Measurements from ENCODE around the gene C20orf173.
A peak's percentile ranks its signal among the peaks of the same experiment; 100 is the strongest.
"Not testable (repeated sequence)": the region's sequence is repeated elsewhere in the genome, so short reads cannot be mapped to it uniquely, and the experiment has no call there.

The C20orf173 gene

DNA sequence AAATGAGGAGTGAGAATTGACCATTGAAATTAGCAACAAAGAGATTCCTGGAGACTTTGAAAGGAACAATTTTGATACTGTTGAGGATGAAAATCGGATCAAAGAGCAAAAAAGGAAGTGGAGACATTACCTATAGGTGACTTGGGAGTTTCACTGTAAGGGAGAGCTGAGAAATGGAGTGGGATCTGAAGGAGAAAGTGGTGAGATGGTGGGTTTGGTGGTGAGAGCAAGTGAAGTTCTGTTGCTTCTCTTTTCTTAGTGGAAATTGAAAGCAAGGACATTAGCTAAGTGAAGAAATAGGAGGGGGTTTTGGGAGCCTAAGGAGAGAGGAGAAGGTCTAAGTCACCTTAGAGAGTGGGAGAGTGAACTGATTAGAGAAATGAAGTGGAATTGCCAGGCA, 16.7 kb upstream of the C20orf173 start:
- DNase-seq (ENCODE audit: low spot score), result no peak

DNA sequence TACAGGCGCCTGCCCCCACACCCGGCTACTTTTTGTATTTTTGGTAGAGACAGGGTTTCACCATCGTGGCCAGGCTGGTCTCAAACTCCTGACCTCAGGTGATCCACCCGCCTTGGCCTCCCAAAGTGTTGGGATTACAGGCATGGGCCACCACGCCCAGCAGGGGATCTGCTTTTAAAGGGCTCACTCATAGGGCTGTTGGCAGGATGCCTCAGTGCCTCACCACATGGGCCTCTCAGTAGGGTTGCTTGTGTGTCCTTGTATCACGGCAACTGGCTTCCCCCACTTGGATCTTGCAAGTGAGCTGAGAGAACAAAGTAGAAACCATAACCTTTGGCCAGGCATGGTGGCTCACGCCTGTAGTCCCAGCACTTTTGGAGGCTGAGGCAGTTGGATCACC, 15.5 kb upstream of the C20orf173 start:
- DNase-seq (ENCODE audit: low spot score), result not testable (repeated sequence)

DNA sequence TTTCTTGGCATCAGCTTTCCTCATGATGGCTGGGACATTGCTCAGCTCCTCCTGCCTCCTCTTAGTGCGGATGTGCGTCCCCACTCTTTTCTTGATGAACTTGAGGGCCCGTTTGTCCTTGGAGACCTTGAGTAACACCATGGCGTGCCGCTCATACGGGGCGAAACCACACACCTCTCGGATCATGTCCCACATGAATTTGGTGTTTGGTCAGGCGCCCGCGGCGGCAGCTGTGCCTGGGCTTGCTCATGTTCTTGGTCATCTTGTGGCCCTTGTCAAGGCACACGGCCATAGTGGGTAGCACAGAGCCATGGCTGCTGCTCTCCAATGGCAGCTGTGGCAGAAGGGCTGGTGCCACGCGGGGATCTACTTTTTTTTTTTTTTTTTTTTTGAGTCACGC, 15.0 kb upstream of the C20orf173 start:
- DNase-seq (ENCODE audit: low spot score), result no peak

DNA sequence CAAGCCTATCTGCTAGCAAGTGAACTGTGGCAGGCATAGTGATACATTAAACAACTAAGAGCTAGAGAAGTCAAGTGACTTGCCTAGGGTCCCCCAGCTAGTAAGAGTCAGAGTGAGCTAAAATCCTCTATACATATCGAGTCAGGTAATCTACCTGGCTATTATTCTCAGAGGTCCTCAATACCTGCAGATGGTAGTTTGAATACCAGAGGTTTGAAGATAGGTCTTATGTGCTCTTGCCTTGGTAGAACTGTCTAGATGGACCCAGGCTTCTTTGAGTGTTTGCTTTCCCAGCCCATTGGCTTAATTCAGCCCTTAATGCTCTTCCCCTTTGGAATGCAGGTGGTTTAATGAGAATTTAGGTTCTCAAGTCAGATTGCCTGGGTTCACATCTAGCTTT, 13.5 kb upstream of the C20orf173 start:
- no peak for DNase-seq (ENCODE audit: low spot score)

DNA sequence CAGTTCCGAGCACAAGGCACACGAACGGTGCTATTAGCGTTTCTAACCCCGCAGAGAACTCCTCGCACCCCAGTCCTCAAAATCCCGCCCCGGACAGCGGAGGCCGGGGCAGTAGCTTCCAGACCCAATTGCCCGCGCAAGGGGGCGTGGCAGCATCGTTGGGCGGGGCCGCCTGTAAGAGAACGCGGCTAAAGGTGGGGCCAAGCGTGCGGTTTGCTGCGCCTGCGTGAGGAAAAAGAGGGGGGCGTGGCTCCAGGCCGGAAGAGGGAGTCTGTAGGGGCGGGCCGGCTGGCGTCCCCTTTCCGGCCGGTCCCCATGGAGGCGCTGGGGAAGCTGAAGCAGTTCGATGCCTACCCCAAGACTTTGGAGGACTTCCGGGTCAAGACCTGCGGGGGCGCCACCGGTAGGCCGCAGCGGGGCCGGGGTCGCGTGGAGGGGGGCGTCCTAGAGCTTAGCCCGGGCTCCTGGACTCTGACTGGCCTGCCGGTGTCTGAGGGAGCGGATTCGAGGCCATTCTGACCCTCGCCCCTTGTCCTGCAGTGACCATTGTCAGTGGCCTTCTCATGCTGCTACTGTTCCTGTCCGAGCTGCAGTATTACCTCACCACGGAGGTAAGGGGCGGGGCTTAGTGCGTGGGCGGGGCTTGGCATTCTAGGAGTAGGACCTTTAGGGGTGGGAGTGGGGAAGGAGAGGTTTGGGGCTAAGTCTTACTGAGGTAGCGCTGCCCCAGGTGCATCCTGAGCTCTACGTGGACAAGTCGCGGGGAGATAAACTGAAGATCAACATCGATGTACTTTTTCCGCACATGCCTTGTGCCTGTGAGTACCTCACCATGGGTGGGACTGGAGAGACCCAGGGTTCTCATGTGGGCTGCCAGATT, 12.6 kb upstream of the C20orf173 start, which contains the start of gene ERGIC3:
TSS of gene ERGIC3 (plus strand) at position 296 of the 880 bp plus-strand sequence. CDS start at position 316, 20 bp downstream.
- peak; percentile 99 for DNase-seq (ENCODE audit: low spot score)

DNA sequence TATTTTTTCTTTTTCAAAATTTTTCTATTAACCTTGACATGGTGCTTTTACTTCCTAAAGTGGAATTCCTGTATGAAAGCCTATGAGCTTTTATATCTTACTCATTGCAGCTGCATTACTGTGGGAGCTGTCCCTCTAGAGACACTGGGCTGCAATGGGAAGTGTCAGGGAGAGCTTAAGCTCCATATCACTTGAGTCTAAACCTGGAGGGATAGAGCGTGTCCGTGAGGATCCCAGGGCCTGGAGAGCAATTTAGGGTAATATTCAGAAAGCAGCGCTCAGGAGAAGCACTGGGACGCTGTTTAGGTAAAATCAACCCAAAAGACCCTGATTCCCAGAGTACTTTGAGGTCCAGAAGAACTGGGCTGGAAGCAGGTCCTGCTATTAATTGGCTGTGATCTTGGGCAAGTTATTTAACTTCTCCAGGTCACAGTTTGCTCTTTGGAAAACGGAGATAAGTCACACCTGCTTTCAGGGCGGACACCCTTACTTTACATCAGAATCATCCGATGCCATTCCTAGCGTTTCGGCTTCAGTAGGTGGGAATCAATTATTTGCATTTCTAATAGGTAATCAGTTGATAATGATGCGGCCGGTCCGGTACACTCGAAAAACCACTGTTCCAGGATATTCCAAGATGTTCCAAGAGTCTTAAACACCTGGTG, 11.8 kb upstream of the C20orf173 start:
- DNase-seq (ENCODE audit: low spot score), result no peak

DNA sequence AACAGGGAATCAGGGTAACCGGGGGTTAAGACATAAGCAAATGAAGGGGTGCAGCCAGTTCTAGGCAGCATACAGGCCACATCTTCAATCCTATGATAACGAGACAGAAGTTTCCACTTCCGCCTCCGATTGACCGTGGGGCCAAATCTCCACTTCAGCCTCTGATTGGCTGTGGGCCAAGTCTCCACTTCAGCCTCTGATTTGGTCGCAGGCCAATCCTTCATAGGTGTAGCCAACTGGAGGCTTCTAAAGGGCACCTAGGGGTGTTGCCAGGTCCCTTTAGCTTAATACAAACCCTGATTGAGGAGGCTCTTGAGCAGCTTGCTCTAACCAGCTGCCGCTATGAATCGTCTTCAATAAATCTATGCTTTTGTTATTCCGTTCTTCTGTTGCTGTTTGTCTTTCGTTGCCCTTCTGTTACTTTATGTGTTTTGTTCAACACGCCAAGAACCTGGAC, 10.3 kb upstream of the C20orf173 start:
- DNase-seq (ENCODE audit: low spot score), result no peak

DNA sequence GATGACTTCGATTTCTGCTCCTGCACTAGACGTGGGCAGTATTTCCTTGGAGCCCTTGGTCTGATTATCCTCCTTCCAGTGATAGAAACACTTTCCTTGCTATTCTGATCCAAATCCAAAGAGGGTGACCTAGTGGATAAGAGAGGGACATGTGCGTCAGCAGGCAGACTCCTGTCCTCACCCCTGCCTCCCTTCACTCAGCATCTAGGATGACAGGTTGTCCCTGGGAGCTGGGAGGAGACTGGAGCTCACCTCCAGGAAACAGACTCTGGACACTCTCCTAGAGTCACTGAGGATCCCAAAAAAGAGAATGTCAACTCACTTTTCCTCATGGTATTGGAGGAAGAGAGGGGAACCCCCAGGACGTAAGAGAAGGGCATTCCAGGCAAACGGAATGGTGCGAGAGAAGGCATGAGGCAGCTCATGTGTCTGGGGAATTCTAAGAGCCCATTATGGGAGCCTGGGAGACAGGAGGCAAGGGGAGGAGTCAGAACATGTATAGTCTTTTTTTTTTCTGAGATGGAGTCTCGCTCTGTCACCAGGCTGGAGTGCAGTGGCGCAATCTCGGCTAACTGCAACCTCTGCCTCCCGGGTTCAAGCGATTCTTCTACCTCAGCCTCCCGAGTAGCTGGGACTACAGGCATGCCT, 2.2 kb downstream of the C20orf173 start:
- no peak for DNase-seq (ENCODE audit: low spot score)

DNA sequence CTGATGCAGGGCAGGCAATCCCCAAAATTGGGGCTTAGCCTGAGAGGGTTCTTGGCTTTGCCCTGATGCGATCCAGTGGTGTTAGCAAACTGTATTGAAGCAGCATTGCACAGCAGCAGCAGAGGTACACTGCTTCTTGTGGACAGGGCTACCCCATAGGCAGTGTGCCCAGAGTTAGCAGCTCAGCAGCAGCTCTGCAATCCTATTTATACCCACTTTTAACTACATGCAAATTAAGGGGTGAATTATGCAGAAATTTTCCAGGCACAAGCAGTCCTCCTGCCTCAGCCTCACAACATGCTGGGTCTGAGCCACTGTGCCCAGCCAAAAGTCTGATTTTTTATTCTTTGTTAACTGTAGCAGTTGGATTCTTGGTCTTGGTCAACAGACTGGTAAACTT, 3.8 kb downstream of the C20orf173 start:
- DNase-seq (ENCODE audit: low spot score), result no peak

DNA sequence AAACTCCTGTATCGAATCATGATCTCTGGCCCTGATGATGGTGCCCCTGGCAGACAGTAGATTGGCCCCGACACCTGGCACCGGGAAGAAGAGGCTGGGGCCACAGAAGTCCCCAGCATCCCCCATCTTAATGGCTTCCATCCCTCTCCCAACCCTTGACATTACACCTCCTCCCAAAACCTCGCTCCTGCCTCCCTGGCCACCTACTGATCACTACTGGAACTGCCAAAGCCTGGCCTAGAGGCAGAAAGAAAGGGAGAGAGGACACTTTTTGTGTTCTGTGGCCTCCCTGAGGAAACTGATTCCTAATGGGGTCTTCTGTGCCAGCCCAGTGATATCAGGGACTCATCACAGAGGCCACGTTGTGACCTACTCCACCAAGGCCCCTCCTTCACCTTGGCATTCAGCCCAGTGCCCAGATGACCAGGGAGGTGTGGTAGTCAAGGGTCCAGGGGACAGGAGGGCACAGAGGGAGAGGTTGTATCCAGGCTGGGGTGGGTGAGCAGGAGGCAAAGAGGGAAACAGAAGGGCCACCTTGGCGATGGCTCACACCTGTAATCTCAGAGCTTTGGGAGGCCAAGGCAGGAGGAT, 6.1 kb downstream of the C20orf173 start:
- DNase-seq (ENCODE audit: low spot score), result peak; percentile 68

DNA sequence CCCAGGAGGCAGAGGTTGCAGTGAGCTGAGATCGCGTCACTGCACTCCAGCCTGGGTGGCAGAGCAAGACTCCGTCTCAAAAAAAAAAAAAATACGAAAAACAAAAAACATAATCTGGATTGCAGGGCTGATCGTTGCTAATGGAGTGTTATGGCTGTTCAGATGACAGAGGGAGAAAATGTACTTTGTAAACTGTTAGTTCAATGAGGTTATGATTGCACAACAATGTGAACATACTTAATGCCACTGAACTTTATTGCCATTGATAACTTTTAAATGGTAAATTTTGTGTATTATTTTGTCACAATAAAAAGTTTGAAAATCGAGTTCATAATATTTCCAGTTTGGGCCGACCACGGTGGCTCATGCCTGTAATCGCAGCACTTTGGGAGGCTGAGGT, 10.5 kb downstream of the C20orf173 start:
- DNase-seq (ENCODE audit: low spot score), result no peak

DNA sequence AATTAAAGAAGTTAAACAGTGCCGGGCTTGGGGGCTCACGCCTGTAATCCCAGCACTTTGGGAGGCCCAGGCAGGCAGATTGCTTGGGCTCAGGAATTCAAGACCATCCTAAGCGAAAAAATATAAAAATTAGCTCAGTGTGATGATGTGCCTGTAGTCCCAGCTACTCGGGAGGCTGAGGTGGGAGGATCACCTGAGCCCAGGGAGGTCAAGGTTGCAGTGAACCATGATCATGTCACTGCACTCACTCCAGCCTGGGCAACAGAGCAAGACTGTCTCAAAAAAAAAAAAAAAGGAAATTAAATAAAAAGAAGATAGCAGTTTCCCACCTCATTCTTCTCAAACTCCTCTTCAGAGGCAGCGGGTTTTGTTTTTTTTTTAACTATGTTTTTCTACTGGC, 11.7 kb downstream of the C20orf173 start:
- not testable (repeated sequence) for DNase-seq (ENCODE audit: low spot score)

DNA sequence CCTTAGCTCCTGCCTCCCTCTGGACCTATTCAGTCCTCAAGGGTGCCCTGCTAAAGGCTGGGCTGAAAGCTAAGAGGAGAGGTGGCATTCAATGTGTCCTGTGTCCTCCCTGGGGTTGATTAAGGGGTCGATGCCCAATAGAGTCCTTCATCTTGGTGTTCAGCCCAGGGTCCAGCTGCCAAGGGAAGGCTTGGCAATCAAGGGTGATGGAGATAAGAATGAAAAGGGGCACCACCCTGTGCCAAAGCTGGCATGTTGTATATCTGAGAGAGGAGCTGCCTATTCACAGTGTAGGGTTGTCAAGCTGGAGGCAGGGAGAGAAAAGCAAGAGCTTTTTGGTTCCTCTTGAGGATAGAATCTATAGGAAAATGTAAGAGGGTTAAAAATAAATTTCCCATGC, 12.3 kb downstream of the C20orf173 start:
- DNase-seq (ENCODE audit: low spot score), result no peak

DNA sequence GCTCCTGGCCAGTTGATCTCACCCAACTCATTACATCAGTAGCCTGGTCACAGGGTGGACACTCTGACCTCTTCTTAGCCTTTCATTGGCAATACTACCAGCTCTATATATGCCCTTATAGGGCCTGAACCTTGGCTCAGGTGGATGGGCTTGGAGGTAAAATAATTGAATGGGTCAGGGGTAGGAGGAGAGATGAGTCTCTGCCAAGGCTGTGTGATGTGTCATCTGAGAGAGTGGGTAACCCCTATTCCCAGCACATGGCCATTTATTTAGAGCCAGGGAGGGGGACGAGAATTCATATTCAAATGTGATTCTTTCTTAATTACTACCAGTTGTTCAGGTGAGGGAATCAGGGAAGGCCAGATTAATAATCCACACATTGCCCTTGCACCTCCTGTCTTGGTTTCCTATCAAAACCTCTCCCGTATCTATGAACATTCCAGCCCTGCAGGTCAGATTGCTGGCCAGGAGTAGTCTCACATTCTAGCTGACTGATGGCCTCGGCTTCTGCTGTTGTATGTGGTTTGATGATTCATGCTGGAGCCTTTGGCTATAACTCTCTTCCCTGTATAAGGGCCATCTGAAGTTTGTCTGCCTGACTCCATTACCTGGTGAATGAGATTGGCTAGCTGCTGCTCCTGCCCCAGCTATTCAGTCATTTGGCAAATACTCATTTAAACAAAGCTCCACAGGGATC, 13.4 kb downstream of the C20orf173 start:
- peak; percentile 88 for DNase-seq (ENCODE audit: low spot score)

DNA sequence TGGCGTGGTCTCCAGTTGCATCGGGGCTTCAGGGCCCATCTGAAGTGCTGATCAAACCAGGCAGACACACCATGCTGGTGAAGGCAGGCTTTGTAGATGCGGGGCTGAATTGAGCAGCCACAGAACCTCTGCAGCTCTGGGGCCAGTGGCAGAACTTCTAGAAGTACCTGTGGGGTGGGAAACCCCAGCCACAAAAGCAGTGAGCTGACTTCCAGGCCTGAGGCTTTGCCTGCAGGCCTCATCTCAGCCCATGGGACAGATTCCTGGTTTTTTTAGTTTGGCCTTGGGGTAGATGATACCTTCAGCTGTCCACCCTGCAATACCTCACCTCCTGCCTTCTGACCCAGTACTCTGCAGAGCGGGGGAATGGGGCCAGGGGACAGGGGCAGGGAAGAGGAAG, 14.1 kb downstream of the C20orf173 start:
- DNase-seq (ENCODE audit: low spot score), result no peak

DNA sequence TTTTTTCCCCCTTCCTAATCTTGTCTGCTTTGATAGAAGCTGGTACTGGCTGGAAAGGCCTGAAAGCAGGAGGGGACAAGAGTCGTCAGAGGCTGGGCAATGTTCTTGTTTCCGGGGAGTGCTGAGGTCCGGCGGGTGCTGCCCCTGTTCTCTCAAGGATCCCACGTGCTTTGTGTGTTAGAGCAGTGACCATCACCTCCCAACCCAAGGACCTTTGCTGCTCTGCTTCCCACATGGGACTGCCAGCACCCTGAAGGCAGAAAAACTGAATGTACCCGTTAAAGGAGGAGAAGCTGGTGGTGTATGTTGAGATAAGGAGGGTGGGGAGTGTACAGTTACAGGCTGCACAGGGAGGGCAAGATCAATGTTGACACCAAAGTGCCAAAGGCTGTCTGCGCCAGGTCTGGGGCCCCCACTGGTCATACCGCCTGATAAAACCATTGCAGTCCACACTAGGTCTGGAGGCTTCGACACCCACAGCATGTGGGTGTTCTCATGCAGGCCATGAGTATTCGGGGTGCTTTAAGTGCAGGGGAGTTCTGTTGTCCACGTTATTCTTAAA, 15.0 kb downstream of the C20orf173 start:
- no peak for DNase-seq (ENCODE audit: low spot score)

DNA sequence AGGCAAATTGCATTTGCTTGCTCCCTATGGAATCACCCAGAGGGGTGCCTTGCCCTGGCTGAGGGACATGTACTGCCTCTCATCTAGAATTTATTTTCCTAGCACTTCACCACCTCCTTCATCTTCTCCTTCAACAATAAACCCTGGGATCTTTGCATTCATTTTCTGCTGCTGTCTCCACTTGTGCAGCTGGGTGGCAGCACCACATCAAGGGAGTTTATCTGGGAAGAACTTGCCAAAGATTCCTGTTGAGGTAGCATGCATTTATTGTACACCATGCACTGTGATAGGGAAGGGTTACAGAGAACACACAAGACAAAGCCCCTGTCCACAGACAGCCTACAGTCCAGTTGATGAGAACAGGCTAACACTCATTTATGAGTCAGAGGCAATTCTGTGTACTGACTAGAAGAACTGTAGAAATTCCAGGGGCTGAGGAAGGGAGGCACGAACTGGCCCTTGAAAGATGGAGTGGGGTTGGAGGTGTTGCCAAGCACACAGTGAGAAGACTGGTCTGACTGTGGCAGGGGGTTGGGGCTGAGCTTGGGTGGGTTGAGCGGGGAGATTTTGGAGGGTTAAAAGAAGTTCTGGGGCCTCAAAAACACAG, 17.5 kb downstream of the C20orf173 start:
- DNase-seq (ENCODE audit: low spot score), result peak; percentile 60

DNA sequence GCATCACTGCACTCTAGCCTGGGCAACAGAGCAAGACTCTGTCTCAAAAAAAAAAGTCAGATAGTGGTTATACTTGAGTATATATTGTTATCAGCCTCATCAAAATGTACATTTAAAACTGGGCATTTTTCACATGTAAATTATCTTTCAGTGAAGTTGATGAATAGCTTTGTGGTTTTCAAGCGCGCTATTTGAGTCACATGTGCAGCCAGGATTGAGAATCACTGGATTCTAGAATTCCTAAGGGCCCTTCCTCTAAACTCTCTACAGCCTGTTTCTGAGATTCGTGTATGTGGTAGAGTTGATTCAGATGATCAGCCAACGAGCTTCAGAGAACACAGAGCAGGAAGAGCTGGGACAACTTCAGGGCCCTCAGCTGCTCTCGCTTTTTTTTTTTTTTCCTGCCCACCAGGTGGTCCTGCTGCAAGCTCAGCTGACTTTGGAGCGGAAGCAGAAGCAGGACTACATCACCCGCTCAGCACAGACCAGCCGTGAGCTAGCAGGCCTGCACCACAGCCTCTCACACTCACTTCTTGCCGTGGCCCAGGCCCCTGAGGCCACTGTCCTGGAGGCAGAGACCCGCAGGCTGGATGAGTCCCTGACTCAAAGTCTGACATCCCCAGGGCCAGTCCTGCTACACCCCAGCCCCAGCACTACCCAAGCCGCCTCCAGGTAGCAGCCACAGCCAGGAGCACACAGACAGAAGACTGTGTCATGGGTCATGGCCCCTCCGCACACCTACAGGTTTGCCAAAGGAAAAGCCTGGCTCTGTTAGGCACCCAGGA, 18.3 kb downstream of the C20orf173 start:
- no peak for DNase-seq (ENCODE audit: low spot score)

DNA sequence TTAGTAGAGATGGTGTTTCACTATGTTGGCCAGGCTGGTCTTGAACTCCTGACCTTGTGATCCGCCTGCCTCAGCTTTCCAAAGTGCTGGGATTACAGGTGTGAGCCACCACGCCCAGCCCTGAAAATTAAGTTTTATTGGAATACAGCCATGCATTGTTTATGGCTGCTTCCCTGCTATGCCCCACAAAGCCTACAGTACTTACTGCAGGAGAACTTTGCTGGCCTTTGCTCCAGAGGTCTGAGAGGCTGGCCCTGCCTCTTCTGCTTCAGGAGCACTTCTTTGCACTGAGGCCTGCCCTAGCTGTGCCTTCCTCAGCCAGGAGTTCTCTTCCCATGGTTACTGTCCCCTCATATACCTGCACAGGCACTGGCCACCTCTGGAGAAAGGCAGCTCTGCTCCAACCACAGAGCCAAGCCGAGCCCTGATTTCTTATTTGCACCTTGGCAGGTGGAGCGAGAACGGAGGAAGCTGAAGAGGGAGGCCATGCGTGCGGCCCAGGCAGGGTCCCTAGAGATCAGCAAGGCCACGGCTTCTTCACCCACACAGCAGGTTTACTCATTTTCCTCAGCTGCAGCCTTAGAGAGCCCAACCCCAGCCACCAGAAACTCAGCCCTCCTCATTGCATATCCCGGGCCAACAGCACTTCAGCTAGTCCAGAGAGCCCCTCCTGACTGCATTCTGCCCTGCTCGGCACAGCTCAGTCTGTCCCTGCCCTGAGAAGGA, 20.8 kb downstream of the C20orf173 start:
- no peak for DNase-seq (ENCODE audit: low spot score)
